GM18511 (cell line): Measurements from ENCODE around the gene COL13A1.

Experiments used
- ATAC-seq: cut with Tn5 transposase; IDR thresholded peaks from one replicate; pipeline ENCODE4 v1.9.1; 2021; ENCODE audit warnings: mild to moderate bottlenecking, moderate library complexity; ENCODE audit not compliant: unreplicated experiment

Gene COL13A1

GRCh38 chr10:69996611-69997010 lies 194.9 kb downstream of the COL13A1 start:
- ATAC-seq: no peak

- ATAC-seq: no peak
Observed at GRCh38 chr10:70000262-70000661, 198.6 kb downstream of the COL13A1 start.

GRCh38 chr10:70007116-70007820 lies 205.6 kb downstream of the COL13A1 start:
- no peak for ATAC-seq
